MCF 10A (cell line): Measurements from ENCODE around the gene RRBP1. TPM values are rescaled to one million over a fixed set of nuclear protein-coding genes. Genes with fewer than 3 reads are reported as not detected.

Source experiments
- BruUV-seq: library from RNA; stranded (reverse); fragments of 400-500 nt; replicated peaks from 2 replicates; lab custom pipeline; 2021; lab: Mats Ljungman, UMichigan
- CTCF ChIA-PET: fragments of 300-600 bp; sonication (Branson Sonifier 250); formaldehyde crosslinking; extraction: SDS; loops from one replicate; lab custom pipeline; 2021; ENCODE audit warnings: antibody characterized with exemption, inconsistent platforms; lab: Yijun Ruan, JAX
- POLR2A ChIA-PET: fragments of 300-600, 350-650 bp; sonication (Branson Sonifier 250); formaldehyde crosslinking; extraction: SDS; loops from one replicate; lab custom pipeline; 2020; ENCODE audit warnings: antibody characterized with exemption, inconsistent platforms; lab: Yijun Ruan, JAX
- DNase-seq: peaks from one replicate; pipeline ENCODE4 v3.0.0-alpha.2; 2018; ENCODE audit not compliant: unreplicated experiment
- H3K27ac Mint-ChIP-seq: one replicate; pipeline ENCODE4 v1.8.0; 2022; ENCODE audit warnings: mild to moderate bottlenecking, low read depth, mixed read lengths; ENCODE audit not compliant: unreplicated experiment
- H3K27me3 Mint-ChIP-seq: one replicate; pipeline ENCODE4 v1.8.0; 2022; ENCODE audit warnings: mixed read lengths; ENCODE audit not compliant: insufficient read depth, unreplicated experiment
- H3K36me3 Mint-ChIP-seq: one replicate; pipeline ENCODE4 v1.8.0; 2022; ENCODE audit warnings: mild to moderate bottlenecking, moderate library complexity, mixed read lengths; ENCODE audit not compliant: insufficient read depth, unreplicated experiment
- H3K4me1 Mint-ChIP-seq: one replicate; pipeline ENCODE4 v1.8.0; 2022; ENCODE audit warnings: mixed read lengths; ENCODE audit not compliant: insufficient read depth, unreplicated experiment
- H3K4me3 Mint-ChIP-seq: one replicate; pipeline ENCODE4 v1.8.0; 2022; ENCODE audit warnings: mild to moderate bottlenecking, moderate library complexity, mixed read lengths; ENCODE audit not compliant: unreplicated experiment
- H3K9me3 Mint-ChIP-seq: one replicate; pipeline ENCODE4 v1.8.0; 2022; ENCODE audit warnings: mixed read lengths; ENCODE audit not compliant: unreplicated experiment
- intact Hi-C: fragments of 100-400 bp; cut with micrococcal nuclease; formaldehyde crosslinking; loops from 2 replicates; pipeline ENCODE4 v1.14.1; 2022
- total RNA-seq: library from RNA; stranded (reverse); gene quantifications from 2 replicates; pipeline ENCODE4 v1.2.3, GENCODE V29; 2022
- TF ChIP-seq, protein P1 (sequence below): fragments of 200-600 bp; IDR thresholded peaks from one replicate; pipeline ENCODE4 v1.8.0; 2022; ENCODE audit warnings: antibody characterized with exemption, mild to moderate bottlenecking; ENCODE audit not compliant: unreplicated experiment

The RRBP1 gene
- total RNA-seq, 1 experiment from 2014 or later: 203 TPM

DNA sequence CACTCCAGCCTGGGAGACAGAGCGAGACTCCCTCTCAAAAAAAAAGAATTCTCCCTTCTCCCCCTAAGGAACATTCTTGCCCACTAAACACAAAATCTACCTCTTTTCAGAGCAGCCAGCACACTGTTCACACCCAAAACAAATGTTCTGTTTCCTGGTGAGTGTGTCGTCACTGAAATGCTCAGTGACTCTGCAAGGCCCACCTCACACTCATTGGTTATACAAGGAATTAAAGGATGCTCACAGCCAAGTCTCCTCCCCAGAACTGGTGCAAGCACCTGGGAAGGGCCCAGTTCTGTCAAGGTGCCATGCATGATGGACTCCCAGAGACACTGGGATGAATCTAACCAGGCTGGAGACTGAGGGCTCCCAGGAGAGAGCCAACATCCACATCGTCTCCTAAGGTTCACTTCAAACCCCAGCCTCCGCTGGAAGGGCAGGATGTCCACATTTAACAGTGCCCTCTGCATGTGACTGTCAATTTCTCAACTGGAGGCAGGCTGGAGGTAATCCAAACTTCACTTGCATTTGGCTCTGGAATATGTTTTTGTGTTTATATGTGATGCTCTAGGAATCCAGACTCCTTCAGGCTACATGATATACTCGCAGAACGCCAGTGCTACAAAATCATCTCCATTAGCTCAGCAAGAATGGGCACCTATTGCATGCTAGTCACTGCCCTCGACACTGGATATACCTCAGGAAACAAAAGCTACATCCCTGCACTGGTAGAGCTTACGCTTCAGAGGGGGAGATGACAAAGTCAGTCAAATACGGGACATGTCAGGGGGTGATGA is 7.1 kb downstream of the RRBP1 start:
- TF ChIP-seq, protein P1, sequence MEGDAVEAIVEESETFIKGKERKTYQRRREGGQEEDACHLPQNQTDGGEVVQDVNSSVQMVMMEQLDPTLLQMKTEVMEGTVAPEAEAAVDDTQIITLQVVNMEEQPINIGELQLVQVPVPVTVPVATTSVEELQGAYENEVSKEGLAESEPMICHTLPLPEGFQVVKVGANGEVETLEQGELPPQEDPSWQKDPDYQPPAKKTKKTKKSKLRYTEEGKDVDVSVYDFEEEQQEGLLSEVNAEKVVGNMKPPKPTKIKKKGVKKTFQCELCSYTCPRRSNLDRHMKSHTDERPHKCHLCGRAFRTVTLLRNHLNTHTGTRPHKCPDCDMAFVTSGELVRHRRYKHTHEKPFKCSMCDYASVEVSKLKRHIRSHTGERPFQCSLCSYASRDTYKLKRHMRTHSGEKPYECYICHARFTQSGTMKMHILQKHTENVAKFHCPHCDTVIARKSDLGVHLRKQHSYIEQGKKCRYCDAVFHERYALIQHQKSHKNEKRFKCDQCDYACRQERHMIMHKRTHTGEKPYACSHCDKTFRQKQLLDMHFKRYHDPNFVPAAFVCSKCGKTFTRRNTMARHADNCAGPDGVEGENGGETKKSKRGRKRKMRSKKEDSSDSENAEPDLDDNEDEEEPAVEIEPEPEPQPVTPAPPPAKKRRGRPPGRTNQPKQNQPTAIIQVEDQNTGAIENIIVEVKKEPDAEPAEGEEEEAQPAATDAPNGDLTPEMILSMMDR: no peak
- POLR2A ChIA-PET: interaction anchor here (0.6 to 1.0 kb wide), 3 partner anchors 9 to 200 kb away, joined by 3 to 4 read pairs (median 3); partner anchors contain the start of gene DSTN
- CTCF ChIA-PET: interaction anchor here (0.6 to 1.6 kb wide), 5 partner anchors 28 to 601 kb away, joined by 3 to 12 read pairs (median 3); no protein-coding TSS in a partner anchor
- Mint-ChIP-seq H3K4me1 (peaks cover 35% of the 10 kb centered on the region), H3K27me3 (no peaks in the 10 kb centered on the region), H3K4me3 (no peak overlapping the region), H3K27ac (peak overlapping the region; percentile 50), H3K9me3 (no peaks in the 10 kb centered on the region), H3K36me3 (peaks cover 46% of the 10 kb centered on the region)
- no TSS peak for BruUV-seq
- no peak for DNase-seq
- intact Hi-C loops: no loop called here

DNA sequence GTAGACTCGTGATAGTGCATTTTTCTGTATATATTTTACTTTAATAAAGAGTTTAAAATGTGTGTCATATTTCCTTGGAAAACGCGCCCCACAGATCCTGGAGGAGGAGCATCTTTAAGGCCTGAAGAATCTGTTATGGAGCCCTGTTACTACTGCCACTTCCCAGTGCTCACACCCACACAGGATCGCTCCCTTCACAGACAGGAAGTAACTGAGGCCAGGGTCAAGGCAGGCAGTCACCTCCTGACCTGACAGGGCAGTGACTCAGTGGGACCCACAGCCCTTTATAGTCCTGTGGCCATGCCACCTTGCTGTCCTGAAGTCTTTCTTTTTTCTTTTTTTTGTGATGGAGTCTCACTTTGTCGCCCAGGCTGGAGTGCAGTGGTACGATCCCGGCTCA is 9.0 kb downstream of the RRBP1 start:
- no peaks in the 10 kb centered on the region for H3K9me3 Mint-ChIP-seq
- no peak overlapping the region for H3K27ac Mint-ChIP-seq
- TF ChIP-seq, protein P1: no peak
- no peaks in the 10 kb centered on the region for H3K27me3 Mint-ChIP-seq
- H3K4me3 Mint-ChIP-seq: no peak overlapping the region
- ChIA-PET CTCF (interaction anchor here (0.6 to 0.7 kb wide), 2 partner anchors 453 to 841 kb away, joined by 4 read pairs; no protein-coding TSS in a partner anchor), POLR2A (no interaction called here)
- H3K4me1 Mint-ChIP-seq: peaks cover 33% of the 10 kb centered on the region
- intact Hi-C loops: no loop called here
- no peak for DNase-seq
- peaks cover 41% of the 10 kb centered on the region for H3K36me3 Mint-ChIP-seq
- no TSS peak for BruUV-seq

DNA sequence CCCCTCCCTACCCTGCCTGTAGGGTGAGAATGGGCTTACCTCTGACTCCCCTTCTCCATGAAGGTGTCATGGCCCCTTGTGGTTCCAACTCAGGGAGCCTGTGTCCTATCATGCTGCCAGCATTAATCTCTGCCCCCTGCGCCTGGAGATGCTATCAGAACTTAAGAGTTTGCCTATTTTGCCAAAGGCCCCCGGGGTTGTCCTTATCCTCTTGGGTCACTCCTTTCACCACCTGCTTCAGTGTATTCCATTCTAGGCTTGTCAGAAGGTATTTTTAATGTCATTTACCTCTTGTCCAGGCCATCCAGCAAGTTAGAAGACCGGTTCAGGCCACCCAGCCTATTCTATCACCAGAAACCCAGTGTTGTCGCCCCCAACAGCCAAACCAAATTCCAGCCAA is 10.5 kb downstream of the RRBP1 start:
- Mint-ChIP-seq H3K4me1 (peaks cover 42% of the 10 kb centered on the region), H3K27ac (no peak overlapping the region), H3K27me3 (no peaks in the 10 kb centered on the region), H3K9me3 (no peaks in the 10 kb centered on the region), H3K36me3 (peaks cover 37% of the 10 kb centered on the region), H3K4me3 (no peak overlapping the region)
- DNase-seq: no peak
- ChIA-PET POLR2A (no interaction called here), CTCF (no interaction called here)
- no TSS peak for BruUV-seq
- TF ChIP-seq, protein P1: no peak
- intact Hi-C loops: no loop called here

DNA sequence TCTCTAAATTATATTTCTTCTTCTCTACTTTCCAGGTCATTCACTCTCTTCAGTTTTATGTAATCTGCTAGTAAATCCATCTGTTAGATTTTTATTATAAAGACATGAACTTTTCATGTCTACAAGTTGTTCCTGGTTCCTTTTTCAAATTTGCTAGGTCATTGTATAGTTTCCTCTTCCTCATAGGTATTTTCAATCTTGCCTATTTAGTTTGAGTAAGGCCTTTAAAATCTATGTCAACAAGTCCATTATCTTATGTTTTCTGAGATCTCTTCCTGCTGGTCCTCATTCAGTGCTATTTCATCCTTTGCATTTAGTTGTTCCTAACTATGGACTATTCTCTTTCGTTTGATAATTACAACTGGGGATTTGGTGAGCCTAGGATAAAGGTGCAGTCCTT is 11.0 kb downstream of the RRBP1 start:
- Mint-ChIP-seq H3K36me3 (peaks cover 37% of the 10 kb centered on the region), H3K9me3 (no peaks in the 10 kb centered on the region), H3K4me1 (peaks cover 39% of the 10 kb centered on the region), H3K4me3 (no peak overlapping the region), H3K27ac (peak overlapping the region; percentile 24), H3K27me3 (no peaks in the 10 kb centered on the region)
- BruUV-seq: no TSS peak
- ChIA-PET POLR2A (interaction anchor here (0.6 kb wide), 2 partner anchors 10 to 594 kb away, joined by 3 read pairs; no protein-coding TSS in a partner anchor), CTCF (interaction anchor here (0.5 kb wide), 1 partner anchor 207 kb away, joined by 3 read pairs; no protein-coding TSS in a partner anchor)
- TF ChIP-seq, protein P1: no peak
- no peak for DNase-seq
- intact Hi-C loops: no loop called here
